AG09309 (cell line): ENCODE data around the gene KCNG2.

Experiments used
- DNase-seq: peaks from one replicate; pipeline ENCODE4 v3.0.0-alpha.2; 2010; ENCODE audit warnings: low read depth
- H3K4me3 ChIP-seq: 2 replicates; pipeline ENCODE4 v1.5.1; 2011; ENCODE audit warnings: mild to moderate bottlenecking, low read depth, low read length, moderate library complexity; ENCODE audit not compliant: control insufficient read depth
- CTCF ChIP-seq: IDR thresholded peaks from 2 replicates; pipeline ENCODE4 v1.5.1; 2011; ENCODE audit warnings: mild to moderate bottlenecking, low read depth, low read length, inconsistent platforms; ENCODE audit not compliant: insufficient read depth, control insufficient read depth; ENCODE audit errors: missing control alignments

KCNG2 gene

GRCh38 chr18:79904357-79905147 is 106.8 kb downstream of the KCNG2 start:
- no peak for DNase-seq
- no peak overlapping the region for H3K4me3 ChIP-seq
- no peak for TF ChIP-seq CTCF

GRCh38 chr18:79905389-79905911 is 107.7 kb downstream of the KCNG2 start:
- DNase-seq = no peak
- TF ChIP-seq CTCF = no peak
- H3K4me3 ChIP-seq = no peak overlapping the region

GRCh38 chr18:79905993-79906392 is 108.3 kb downstream of the KCNG2 start:
- no peak overlapping the region for H3K4me3 ChIP-seq
- no peak for TF ChIP-seq CTCF
- DNase-seq = no peak

- H3K4me3 ChIP-seq = no peak overlapping the region
- DNase-seq = no peak
- no peak for TF ChIP-seq CTCF
Measured at GRCh38 chr18:79906706-79907105, 109.0 kb downstream of the KCNG2 start.

- no peak for TF ChIP-seq CTCF
- no peak for DNase-seq
- no peak overlapping the region for H3K4me3 ChIP-seq
Measured at GRCh38 chr18:79910563-79911343, 113.0 kb downstream of the KCNG2 start.

GRCh38 chr18:79911344-79912270 is 113.9 kb downstream of the KCNG2 start:
- DNase-seq = no peak
- no peak for TF ChIP-seq CTCF
- H3K4me3 ChIP-seq = no peak overlapping the region
